Measurements from ENCODE around the gene PLCH2.

Gene PLCH2

GRCh38 chr1:2479186-2479585 lies 3.1 kb downstream of the PLCH2 start:
- DNase-seq: no peak

GRCh38 chr1:2479618-2480017 lies 3.5 kb downstream of the PLCH2 start:
- DNase-seq: no peak

- no peak for DNase-seq
These were observed 4.3 kb downstream of the PLCH2 start for GRCh38 chr1:2480236-2480985.

- DNase-seq: no peak
These were observed 4.9 kb downstream of the PLCH2 start for GRCh38 chr1:2480986-2481364.

- no peak for DNase-seq
These were observed 5.8 kb downstream of the PLCH2 start for GRCh38 chr1:2481885-2482284.

- no peak for DNase-seq
These were observed 6.5 kb downstream of the PLCH2 start for GRCh38 chr1:2482588-2482987.

GRCh38 chr1:2483026-2483425 lies 6.9 kb downstream of the PLCH2 start:
- no peak for DNase-seq

- DNase-seq: no peak
These were observed 7.9 kb downstream of the PLCH2 start for GRCh38 chr1:2483970-2484369.

GRCh38 chr1:2486041-2486440 lies 10.0 kb downstream of the PLCH2 start:
- DNase-seq: no peak

GRCh38 chr1:2486558-2486957 lies 10.5 kb downstream of the PLCH2 start:
- DNase-seq: no peak

GRCh38 chr1:2488688-2489087 lies 12.6 kb downstream of the PLCH2 start:
- no peak for DNase-seq

- DNase-seq: no peak
These were observed 13.5 kb downstream of the PLCH2 start for GRCh38 chr1:2489615-2490014.

GRCh38 chr1:2492091-2492490 lies 16.0 kb downstream of the PLCH2 start:
- no peak for DNase-seq

GRCh38 chr1:2493218-2493617 lies 17.1 kb downstream of the PLCH2 start:
- no peak for DNase-seq

GRCh38 chr1:2493691-2494322 lies 17.7 kb downstream of the PLCH2 start:
- no peak for DNase-seq

GRCh38 chr1:2494323-2494693 lies 18.2 kb downstream of the PLCH2 start:
- DNase-seq: no peak

- no peak for DNase-seq
These were observed 18.9 kb downstream of the PLCH2 start for GRCh38 chr1:2495026-2495425.

- no peak for DNase-seq
These were observed 19.5 kb downstream of the PLCH2 start for GRCh38 chr1:2495546-2495945.

GRCh38 chr1:2496087-2496622 lies 20.1 kb downstream of the PLCH2 start:
- no peak for DNase-seq

GRCh38 chr1:2496746-2497145 lies 20.7 kb downstream of the PLCH2 start:
- DNase-seq: no peak

- DNase-seq: no peak
These were observed 21.8 kb downstream of the PLCH2 start for GRCh38 chr1:2497891-2498290.

GRCh38 chr1:2498648-2499047 lies 22.6 kb downstream of the PLCH2 start:
- DNase-seq: no peak

- no peak for DNase-seq
These were observed 23.2 kb downstream of the PLCH2 start for GRCh38 chr1:2499260-2499659.

GRCh38 chr1:2499986-2500596 lies 24.0 kb downstream of the PLCH2 start:
- DNase-seq: no peak
